Trophoblast cell (in vitro differentiated cells and primary cell): ENCODE results near the gene ABCC6.
A peak's percentile ranks its signal among the peaks of the same experiment; 100 is the strongest.

ENCODE experiments used
- DNase-seq, 2 donors: peaks; one replicate each; pipeline ENCODE4 v3.0.0-alpha.2; 2016
- H2AFZ ChIP-seq: 2 replicates; pipeline ENCODE4 v1.6.1; 2013; ENCODE audit warnings: low read length, moderate library complexity, mild to moderate bottlenecking; ENCODE audit not compliant: insufficient read depth, poor library complexity
- H2AK5ac ChIP-seq: 2 replicates; pipeline ENCODE4 v1.6.1; 2013; ENCODE audit warnings: mild to moderate bottlenecking, low read length
- H2BK120ac ChIP-seq: 2 replicates; pipeline ENCODE4 v1.6.1; 2013; ENCODE audit warnings: low read length, mild to moderate bottlenecking, moderate library complexity; ENCODE audit not compliant: insufficient read depth, poor library complexity
- H2BK12ac ChIP-seq: 2 replicates; pipeline ENCODE4 v1.6.1; 2013; ENCODE audit warnings: mild to moderate bottlenecking, low read length, moderate library complexity
- H2BK5ac ChIP-seq: 2 replicates; pipeline ENCODE4 v1.6.1; 2013; ENCODE audit warnings: low read length, low read depth, moderate library complexity, mild to moderate bottlenecking; ENCODE audit not compliant: poor library complexity
- H3K14ac ChIP-seq: 2 replicates; pipeline ENCODE4 v1.6.1; 2013; ENCODE audit warnings: mild to moderate bottlenecking, low read length
- H3K18ac ChIP-seq: 2 replicates; pipeline ENCODE4 v1.6.1; 2013; ENCODE audit warnings: mild to moderate bottlenecking, low read length
- H3K23ac ChIP-seq: 2 replicates; pipeline ENCODE4 v1.6.1; 2013; ENCODE audit warnings: low read length
- H3K27ac ChIP-seq: 2 replicates; pipeline ENCODE4 v1.5.1; 2013; ENCODE audit warnings: low read depth, mild to moderate bottlenecking, inconsistent platforms, low read length, moderate library complexity
- H3K27me3 ChIP-seq: 2 replicates; pipeline ENCODE4 v1.6.1; 2013; ENCODE audit warnings: inconsistent platforms, mild to moderate bottlenecking, low read length, moderate library complexity; ENCODE audit not compliant: insufficient read depth
- H3K36me3 ChIP-seq, 2 experiments: 1 replicate in 1 of 2; 2 replicates in 1 of 2; pipeline ENCODE4 v1.6.1; 2013; ENCODE audit warnings: low read length in 2 of 2, mild to moderate bottlenecking in 2 of 2, moderate library complexity in 1 of 2; ENCODE audit not compliant: insufficient read depth in 2 of 2, control insufficient read depth in 1 of 2
- H3K4ac ChIP-seq: 2 replicates; pipeline ENCODE4 v1.6.1; 2013; ENCODE audit warnings: low read depth, mild to moderate bottlenecking, low read length, moderate library complexity
- H3K4me1 ChIP-seq, 2 experiments: 1 replicate in 1 of 2; 2 replicates in 1 of 2; pipeline ENCODE4 v1.6.1; 2013; ENCODE audit warnings: low read length in 2 of 2, mild to moderate bottlenecking in 2 of 2, moderate library complexity in 1 of 2; ENCODE audit not compliant: insufficient read depth in 2 of 2, control insufficient read depth in 1 of 2
- H3K4me2 ChIP-seq: 2 replicates; pipeline ENCODE4 v1.6.1; 2013; ENCODE audit warnings: inconsistent platforms, mild to moderate bottlenecking, low read length, moderate library complexity
- H3K4me3 ChIP-seq: 2 replicates; pipeline ENCODE4 v1.5.1; 2013; ENCODE audit warnings: mild to moderate bottlenecking, low read depth, low read length, inconsistent platforms
- H3K79me1 ChIP-seq: one replicate; pipeline ENCODE4 v1.6.1; 2013; ENCODE audit warnings: low read length
- H3K79me2 ChIP-seq: 2 replicates; pipeline ENCODE4 v1.6.1; 2013; ENCODE audit warnings: low read length, mild to moderate bottlenecking; ENCODE audit not compliant: control insufficient read depth, insufficient read depth, poor library complexity
- H3K9ac ChIP-seq: 2 replicates; pipeline ENCODE4 v1.6.1; 2013; ENCODE audit warnings: mild to moderate bottlenecking, low read length
- H3K9me3 ChIP-seq: 2 replicates; pipeline ENCODE4 v1.6.1; 2013; ENCODE audit warnings: low read depth, mild to moderate bottlenecking, control low read depth, inconsistent platforms, low read length; ENCODE audit not compliant: insufficient read depth
- H4K12ac ChIP-seq: 2 replicates; pipeline ENCODE4 v1.6.1; 2013; ENCODE audit warnings: low read depth, mild to moderate bottlenecking, low read length, moderate library complexity
- H4K8ac ChIP-seq: 2 replicates; pipeline ENCODE4 v1.6.1; 2013; ENCODE audit warnings: low read depth, mild to moderate bottlenecking, low read length, moderate library complexity
- H4K91ac ChIP-seq: one replicate; pipeline ENCODE4 v1.6.1; 2013; ENCODE audit warnings: low read depth, mild to moderate bottlenecking, low read length, moderate library complexity
- WGBS: extraction: QIAGEN DNeasy Blood & Tissue Kit; methylation state at CpG from one replicate; pipeline ENCODE4 v1.1.7; 2013; ENCODE audit warnings: missing lambda C conversion rate; ENCODE audit not compliant: insufficient read length, insufficient coverage; ENCODE audit errors: extremely low coverage; 5-methylcytosine and 5-hydroxymethylcytosine counted together

ABCC6 gene

DNA sequence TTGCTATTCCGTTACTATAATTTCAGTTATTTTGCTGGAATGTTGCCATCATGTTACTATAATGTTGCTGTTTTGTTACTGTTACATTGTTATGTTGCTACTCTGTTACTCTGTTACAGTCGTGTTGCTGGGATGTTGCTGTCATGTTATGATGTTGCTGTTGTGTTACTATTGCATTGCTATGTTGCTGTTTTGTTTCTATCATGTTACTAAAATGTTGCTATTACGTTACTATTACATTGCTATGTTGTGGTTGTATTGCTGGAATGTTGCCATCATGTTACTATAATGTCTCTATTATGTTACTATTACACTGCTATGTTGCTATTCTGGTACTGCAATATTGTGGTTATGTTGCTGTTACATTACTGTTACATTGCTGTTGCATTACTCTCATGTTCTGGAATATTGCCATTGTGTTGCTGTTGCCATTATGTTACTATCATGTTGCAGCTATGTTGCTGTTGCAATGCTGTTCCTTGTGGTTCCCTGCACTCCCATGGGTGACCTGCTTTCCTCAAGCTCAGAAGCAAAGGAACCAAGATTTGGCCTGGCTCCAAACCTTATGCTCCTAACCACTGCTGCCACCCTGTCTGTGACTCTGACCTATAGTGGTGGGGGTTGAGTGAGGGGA, 64.4 kb downstream of the ABCC6 start:
- no peaks in the 10 kb centered on the region for H3K4me1 ChIP-seq
- H3K36me3 ChIP-seq, result no peaks in the 10 kb centered on the region
- no peak overlapping the region for H3K4me2 ChIP-seq
- no peak overlapping the region for H2AFZ ChIP-seq
- no peak overlapping the region for H3K23ac ChIP-seq
- WGBS, result no CpG with 5 or more reads among the region's 3 CpGs
- H4K12ac ChIP-seq, result no peak overlapping the region
- peaks cover 25% of the 10 kb centered on the region for H3K9me3 ChIP-seq
- H3K18ac ChIP-seq, result no peak overlapping the region
- no peak overlapping the region for H2AK5ac ChIP-seq
- no peak overlapping the region for H3K9ac ChIP-seq
- no peak overlapping the region for H3K14ac ChIP-seq
- H3K4ac ChIP-seq, result no peak overlapping the region
- H2BK12ac ChIP-seq, result no peak overlapping the region
- no peak overlapping the region for H3K27ac ChIP-seq
- no peak overlapping the region for H4K91ac ChIP-seq
- H2BK120ac ChIP-seq, result no peak overlapping the region
- no peak overlapping the region for H2BK5ac ChIP-seq
- peak; percentile 38 to 66 for DNase-seq
- H4K8ac ChIP-seq, result no peak overlapping the region
- H3K4me3 ChIP-seq, result no peak overlapping the region
- no peaks in the 10 kb centered on the region for H3K79me2 ChIP-seq
- no peaks in the 10 kb centered on the region for H3K79me1 ChIP-seq
- H3K27me3 ChIP-seq, result no peaks in the 10 kb centered on the region

DNA sequence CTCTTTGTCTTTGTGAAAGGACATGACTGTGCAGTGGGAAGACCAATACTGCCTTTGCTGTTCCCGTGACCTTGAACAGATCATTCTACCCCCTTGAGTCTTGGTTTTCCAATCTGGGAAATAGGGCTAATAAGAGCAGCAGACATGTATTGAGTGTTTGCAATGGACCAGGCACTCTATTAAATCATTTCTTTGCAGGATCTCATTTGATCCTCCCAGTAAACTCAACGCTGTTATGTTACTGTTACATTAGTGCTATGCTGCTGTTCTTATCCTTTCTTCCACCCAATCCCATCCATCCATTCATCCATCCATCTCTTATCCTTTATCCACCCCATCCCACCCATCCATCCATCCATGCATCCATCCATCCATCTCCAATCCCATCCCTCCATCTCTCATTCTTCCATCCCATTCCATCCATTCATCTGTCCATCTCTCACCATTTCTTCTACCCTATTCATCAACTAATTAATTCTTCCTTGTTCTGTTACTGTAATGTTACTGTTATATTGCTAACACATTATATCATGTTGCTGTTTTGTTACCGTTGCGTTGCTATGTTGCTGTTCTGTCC, 65.1 kb downstream of the ABCC6 start:
- H2BK5ac ChIP-seq, result no peak overlapping the region
- H3K4ac ChIP-seq, result no peak overlapping the region
- no peak overlapping the region for H2BK12ac ChIP-seq
- DNase-seq, result no peak
- H3K4me3 ChIP-seq, result no peak overlapping the region
- no peaks in the 10 kb centered on the region for H3K4me1 ChIP-seq
- no peak overlapping the region for H3K23ac ChIP-seq
- peaks cover 25% of the 10 kb centered on the region for H3K9me3 ChIP-seq
- H2BK120ac ChIP-seq, result no peak overlapping the region
- no peak overlapping the region for H3K4me2 ChIP-seq
- no peaks in the 10 kb centered on the region for H3K36me3 ChIP-seq
- H2AK5ac ChIP-seq, result no peak overlapping the region
- no peak overlapping the region for H4K8ac ChIP-seq
- H3K79me2 ChIP-seq, result no peaks in the 10 kb centered on the region
- no peaks in the 10 kb centered on the region for H3K79me1 ChIP-seq
- WGBS, result no CpG with 5 or more reads among the region's 4 CpGs
- no peak overlapping the region for H3K14ac ChIP-seq
- no peak overlapping the region for H3K27ac ChIP-seq
- no peak overlapping the region for H4K12ac ChIP-seq
- no peaks in the 10 kb centered on the region for H3K27me3 ChIP-seq
- H4K91ac ChIP-seq, result no peak overlapping the region
- H3K9ac ChIP-seq, result no peak overlapping the region
- no peak overlapping the region for H3K18ac ChIP-seq
- no peak overlapping the region for H2AFZ ChIP-seq

DNA sequence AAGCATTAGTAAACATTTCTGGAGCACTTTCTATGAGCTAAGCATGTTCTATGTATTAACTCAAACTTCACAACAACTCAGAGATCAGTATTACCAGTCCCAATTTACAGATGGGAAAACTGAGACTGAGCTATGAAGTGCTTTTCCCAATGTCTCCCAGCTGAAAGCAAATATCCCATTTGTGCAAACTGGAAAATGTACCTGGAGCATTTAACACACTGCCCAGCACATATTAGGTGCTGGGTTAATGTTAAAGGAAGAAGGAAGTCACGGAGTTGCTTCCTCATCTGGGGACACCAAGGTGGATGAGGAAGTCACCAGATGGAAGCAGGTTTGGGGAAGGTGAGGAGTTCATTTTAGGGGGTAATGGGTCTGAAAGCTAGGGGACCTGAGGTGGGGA, 66.1 kb downstream of the ABCC6 start:
- no peaks in the 10 kb centered on the region for H3K79me2 ChIP-seq
- H2BK120ac ChIP-seq, result no peak overlapping the region
- no peaks in the 10 kb centered on the region for H3K79me1 ChIP-seq
- no peak overlapping the region for H3K4ac ChIP-seq
- H3K4me3 ChIP-seq, result no peak overlapping the region
- H4K12ac ChIP-seq, result no peak overlapping the region
- no peak overlapping the region for H2AK5ac ChIP-seq
- H3K4me1 ChIP-seq, result peaks cover 0 to 2% of the 10 kb centered on the region in 2 experiments
- H2AFZ ChIP-seq, result no peak overlapping the region
- H3K27me3 ChIP-seq, result no peaks in the 10 kb centered on the region
- H4K8ac ChIP-seq, result no peak overlapping the region
- H3K14ac ChIP-seq, result no peak overlapping the region
- no peak overlapping the region for H3K27ac ChIP-seq
- no peak overlapping the region for H2BK5ac ChIP-seq
- no peak overlapping the region for H3K9ac ChIP-seq
- no peaks in the 10 kb centered on the region for H3K36me3 ChIP-seq
- no peak overlapping the region for H3K18ac ChIP-seq
- no peak overlapping the region for H4K91ac ChIP-seq
- peaks cover 22% of the 10 kb centered on the region for H3K9me3 ChIP-seq
- no peak overlapping the region for H2BK12ac ChIP-seq
- no peak overlapping the region for H3K4me2 ChIP-seq
- H3K23ac ChIP-seq, result no peak overlapping the region
- no peak for DNase-seq
- WGBS, result no CpG with 5 or more reads among the region's 1 CpG

DNA sequence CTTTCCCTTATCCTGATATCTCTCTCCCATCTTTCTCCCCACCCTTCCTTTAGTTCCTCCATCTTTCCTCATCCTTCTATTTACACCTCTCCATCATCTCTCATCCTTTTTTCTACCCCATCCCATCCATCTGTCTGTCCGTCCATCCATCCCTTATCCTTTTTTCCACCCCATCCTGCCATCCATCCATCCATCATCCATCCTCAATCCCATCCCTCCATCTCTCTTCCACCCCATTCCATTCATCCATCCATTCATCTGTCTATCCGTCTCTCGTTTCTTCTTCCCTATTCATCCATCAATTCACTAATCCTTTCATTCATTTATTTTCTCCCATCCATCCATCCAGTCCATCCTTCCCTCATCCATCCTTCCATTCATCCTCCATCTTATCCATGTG, 68.1 kb downstream of the ABCC6 start:
- no peaks in the 10 kb centered on the region for H3K27me3 ChIP-seq
- H2AFZ ChIP-seq, result no peak overlapping the region
- H3K4me3 ChIP-seq, result no peak overlapping the region
- no peaks in the 10 kb centered on the region for H3K36me3 ChIP-seq
- no peak overlapping the region for H4K8ac ChIP-seq
- H3K4ac ChIP-seq, result no peak overlapping the region
- H4K12ac ChIP-seq, result no peak overlapping the region
- no peak overlapping the region for H3K14ac ChIP-seq
- H4K91ac ChIP-seq, result no peak overlapping the region
- peaks cover 0 to 4% of the 10 kb centered on the region in 2 experiments for H3K4me1 ChIP-seq
- H2AK5ac ChIP-seq, result no peak overlapping the region
- H3K18ac ChIP-seq, result no peak overlapping the region
- H3K27ac ChIP-seq, result no peak overlapping the region
- WGBS, result over 99% methylated on average over 3 of the region's 3 CpGs
- no peaks in the 10 kb centered on the region for H3K79me2 ChIP-seq
- no peak overlapping the region for H3K9ac ChIP-seq
- no peak overlapping the region for H2BK12ac ChIP-seq
- no peak overlapping the region for H2BK120ac ChIP-seq
- no peak overlapping the region for H3K23ac ChIP-seq
- H3K4me2 ChIP-seq, result no peak overlapping the region
- H2BK5ac ChIP-seq, result no peak overlapping the region
- peaks cover 20% of the 10 kb centered on the region for H3K9me3 ChIP-seq
- DNase-seq, result no peak
- H3K79me1 ChIP-seq, result no peaks in the 10 kb centered on the region
